GM10248 (cell line): ENCODE results near the gene BCAS1.
A peak's percentile ranks its signal among the peaks of the same experiment; 100 is the strongest.

Source experiments
- CTCF ChIA-PET: fragments of 300-600 bp; sonication (Branson Sonifier 250); formaldehyde crosslinking; extraction: SDS; loops from one replicate; lab custom pipeline; 2021; ENCODE audit warnings: antibody characterized with exemption; lab: Yijun Ruan, JAX
- POLR2A ChIA-PET: fragments of 350-650 bp; sonication (Branson Sonifier 250); formaldehyde crosslinking; extraction: SDS; loops from one replicate; lab custom pipeline; 2020; ENCODE audit warnings: antibody characterized with exemption; lab: Yijun Ruan, JAX
- DNase-seq: peaks from one replicate; pipeline ENCODE4 v3.0.0; 2012; ENCODE audit errors: extremely low spot score
- CTCF ChIP-seq: IDR thresholded peaks from 2 replicates; pipeline ENCODE4 v1.5.1; 2012; ENCODE audit warnings: mild to moderate bottlenecking, low read depth; ENCODE audit errors: extremely low read depth, missing control alignments, control extremely low read depth

BCAS1 gene

GRCh38 chr20:53915446-53916172 lies 154.8 kb downstream of the BCAS1 start:
- ChIA-PET CTCF (interaction anchor here (0.6 to 18.8 kb wide), 34 partner anchors 9 to 1742 kb away, joined by 3 to 281 read pairs (median 6); partner anchors contain the start of genes PFDN4 and ZNF217), POLR2A (interaction anchor here (0.9 to 1.9 kb wide), 4 partner anchors 7 to 140 kb away, joined by 3 to 8 read pairs (median 4); no protein-coding TSS in a partner anchor)
- peak; percentile 81 for DNase-seq
- peak; percentile 70 for TF ChIP-seq CTCF

- ChIA-PET POLR2A (interaction anchor here (0.6 to 1.0 kb wide), 4 partner anchors 8 to 185 kb away, joined by 3 to 8 read pairs (median 6); no protein-coding TSS in a partner anchor), CTCF (interaction anchor here (0.6 to 18.8 kb wide), 25 partner anchors 8 to 345 kb away, joined by 3 to 281 read pairs (median 9); partner anchors contain the start of gene ZNF217)
- no peak for DNase-seq
- no peak for TF ChIP-seq CTCF
Measured at GRCh38 chr20:53914781-53915445, 155.5 kb downstream of the BCAS1 start.

GRCh38 chr20:53914091-53914780 lies 156.2 kb downstream of the BCAS1 start:
- POLR2A ChIA-PET = interaction anchor here (1.0 kb wide), 1 partner anchor 9 kb away, joined by 3 read pairs; no protein-coding TSS in a partner anchor
- DNase-seq = no peak
- TF ChIP-seq CTCF = no peak
- CTCF ChIA-PET = interaction anchor here (0.6 to 18.8 kb wide), 16 partner anchors 8 to 334 kb away, joined by 3 to 281 read pairs (median 11); no protein-coding TSS in a partner anchor

GRCh38 chr20:53911301-53911700 lies 159.1 kb downstream of the BCAS1 start:
- DNase-seq = no peak
- CTCF ChIA-PET = interaction anchor here (1.3 to 1.7 kb wide), 6 partner anchors 11 to 332 kb away, joined by 3 to 6 read pairs (median 4); no protein-coding TSS in a partner anchor
- TF ChIP-seq CTCF = no peak
- POLR2A ChIA-PET = interaction anchor here (0.6 to 1.1 kb wide), 3 partner anchors 12 to 297 kb away, joined by 3 read pairs; partner anchors contain the start of gene PFDN4

GRCh38 chr20:53910351-53911002 lies 159.9 kb downstream of the BCAS1 start:
- no peak for TF ChIP-seq CTCF
- ChIA-PET POLR2A (no interaction called here), CTCF (interaction anchor here (1.7 kb wide), 2 partner anchors 31 to 331 kb away, joined by 3 to 4 read pairs; no protein-coding TSS in a partner anchor)
- no peak for DNase-seq
